H1 (cell line): ENCODE measurements around the gene OR2T34. TPM values are rescaled to one million over a fixed set of nuclear protein-coding genes. Genes with fewer than 3 reads are reported as not detected.
A peak's percentile ranks its signal among the peaks of the same experiment; 100 is the strongest.

ENCODE experiments used
- CTCF ChIA-PET: fragments of 300-600 bp; sonication (Branson Sonifier 250); formaldehyde crosslinking; loops from one replicate; lab custom pipeline; 2021; ENCODE audit not compliant: partially characterized antibody; lab: Charles Lee
- POLR2A ChIA-PET: fragments of 300-600 bp; sonication (Branson Sonifier 250); formaldehyde crosslinking; loops from one replicate; lab custom pipeline; 2021; ENCODE audit warnings: inconsistent platforms; ENCODE audit not compliant: partially characterized antibody; lab: Charles Lee
- DNase-seq, 2 experiments: peaks; one replicate each; pipeline versions ENCODE4 v3.0.0 to v3.0.0-alpha.2; 2010 to 2022; ENCODE audit warnings: low spot score in 2 of 2, low read depth in 1 of 2, mixed read lengths in 1 of 2
- FAIRE-seq: peaks from 2 replicates; lab custom pipeline; 2011; peaks lifted over from hg19 to GRCh38; lab: Jason Lieb, UNC
- H2AFZ ChIP-seq: 2 replicates; pipeline ENCODE4 v1.8.1; 2012; ENCODE audit warnings: low read length, inconsistent platforms
- H2AK5ac ChIP-seq: 2 replicates; pipeline ENCODE4 v1.6.1; 2013; ENCODE audit warnings: low read depth, low read length
- H2BK120ac ChIP-seq: replicated peaks from 2 replicates; pipeline ENCODE3; 2013; ENCODE audit warnings: low read depth, low read length, inconsistent platforms
- H2BK12ac ChIP-seq: 2 replicates; pipeline ENCODE4 v1.6.1; 2013; ENCODE audit warnings: low read depth, low read length
- H2BK15ac ChIP-seq: 2 replicates; pipeline ENCODE4 v1.6.1; 2013; ENCODE audit warnings: low read length
- H2BK20ac ChIP-seq: 2 replicates; pipeline ENCODE4 v1.6.1; 2013; ENCODE audit warnings: low read length
- H2BK5ac ChIP-seq: 2 replicates; pipeline ENCODE4 v1.6.1; 2013; ENCODE audit warnings: low read depth, low read length
- H3K14ac ChIP-seq: 2 replicates; pipeline ENCODE4 v1.6.1; 2013; ENCODE audit warnings: inconsistent platforms; ENCODE audit not compliant: insufficient read length
- H3K18ac ChIP-seq: 2 replicates; pipeline ENCODE4 v1.6.1; 2013; ENCODE audit warnings: low read length; ENCODE audit errors: extremely low read depth
- H3K23ac ChIP-seq: 2 replicates; pipeline ENCODE4 v1.6.1; 2013; ENCODE audit warnings: inconsistent platforms; ENCODE audit not compliant: insufficient read length
- H3K23me2 ChIP-seq: 2 replicates; pipeline ENCODE4 v1.6.1; 2013; ENCODE audit warnings: low read depth, low read length
- H3K27ac ChIP-seq: 2 replicates; pipeline ENCODE4 v1.6.1; 2011; ENCODE audit warnings: low read depth, low read length, inconsistent platforms
- H3K27me3 ChIP-seq, 4 experiments: replicated peaks in 1 of 4; 1 replicate in 1 of 4; 2 replicates in 3 of 4; pipeline versions ENCODE4 v1.6.1 to v1.8.1; 2011 to 2013; ENCODE audit warnings: low read length in 3 of 4, mild to moderate bottlenecking in 3 of 4, inconsistent platforms in 2 of 4, mixed read lengths in 2 of 4, moderate library complexity in 1 of 4; ENCODE audit not compliant: control insufficient read depth in 3 of 4, insufficient read depth in 3 of 4; ENCODE audit errors: extremely low read depth in 1 of 4
- H3K36me3 ChIP-seq, 4 experiments: 2 replicates each; pipeline versions ENCODE4 v1.6.1 to v1.8.1; 2011 to 2013; ENCODE audit warnings: mild to moderate bottlenecking in 4 of 4, low read length in 3 of 4, moderate library complexity in 2 of 4, control low read depth in 1 of 4, inconsistent platforms in 1 of 4; ENCODE audit not compliant: insufficient read depth in 4 of 4, control insufficient read depth in 2 of 4
- H3K4ac ChIP-seq: replicated peaks from 2 replicates; pipeline ENCODE3; 2013; ENCODE audit warnings: low read length, low read depth, mixed read lengths, inconsistent platforms; ENCODE audit not compliant: insufficient read length
- H3K4me1 ChIP-seq, 4 experiments: replicated peaks in 1 of 4; 1 replicate in 1 of 4; 2 replicates in 3 of 4; pipeline versions ENCODE4 v1.6.1 to v1.8.1; 2011 to 2013; ENCODE audit warnings: low read length in 3 of 4, inconsistent platforms in 2 of 4, mixed read lengths in 1 of 4; ENCODE audit not compliant: insufficient read depth in 4 of 4, control insufficient read depth in 3 of 4
- H3K4me2 ChIP-seq, 2 experiments: 2 replicates each; pipeline versions ENCODE4 v1.6.1 to v1.8.1; 2011 to 2013; ENCODE audit warnings: low read depth in 2 of 2, low read length in 2 of 2, control low read depth in 1 of 2, inconsistent platforms in 1 of 2, mild to moderate bottlenecking in 1 of 2; ENCODE audit not compliant: insufficient read depth in 1 of 2
- H3K4me3 ChIP-seq, 4 experiments: fragments of 200-600, 300-600 bp in 1 of 4; sonication (generic), shearing (Covaris generic), sonication (Bioruptor Twin) in 1 of 4; 2 replicates each; pipeline versions ENCODE4 v1.5.1 to v1.8.1; 2011 to 2016; ENCODE audit warnings: low read length in 4 of 4, low read depth in 3 of 4, control low read depth in 2 of 4, inconsistent platforms in 2 of 4, mild to moderate bottlenecking in 2 of 4, mixed read lengths in 1 of 4, moderate library complexity in 1 of 4; ENCODE audit not compliant: insufficient read depth in 2 of 4; ENCODE audit errors: extremely low read depth in 1 of 4
- H3K56ac ChIP-seq: replicated peaks from 2 replicates; pipeline ENCODE3; 2013; ENCODE audit warnings: low read depth, mild to moderate bottlenecking, mixed read lengths, low read length, inconsistent platforms; ENCODE audit not compliant: insufficient read length
- H3K79me1 ChIP-seq: 2 replicates; pipeline ENCODE4 v1.6.1; 2013; ENCODE audit warnings: low read depth, low read length, control low read depth
- H3K79me2 ChIP-seq, 2 experiments: 2 replicates each; pipeline versions ENCODE4 v1.6.1 to v1.8.1; 2012 to 2013; ENCODE audit warnings: low read length in 2 of 2, mild to moderate bottlenecking in 2 of 2, inconsistent platforms in 1 of 2; ENCODE audit not compliant: insufficient read depth in 2 of 2, control insufficient read depth in 1 of 2
- H3K9ac ChIP-seq, 4 experiments: replicated peaks in 1 of 4; 1 replicate in 1 of 4; 2 replicates in 3 of 4; pipeline versions ENCODE4 v1.6.1 to v1.8.1; 2011 to 2013; ENCODE audit warnings: low read depth in 3 of 4, low read length in 3 of 4, control low read depth in 2 of 4, mild to moderate bottlenecking in 2 of 4, moderate library complexity in 2 of 4, inconsistent platforms in 1 of 4; ENCODE audit errors: extremely low read depth in 1 of 4
- H3K9me3 ChIP-seq, 2 experiments: 2 replicates each; pipeline versions ENCODE4 v1.6.1 to v1.8.1; 2012 to 2013; ENCODE audit warnings: mild to moderate bottlenecking in 2 of 2, moderate library complexity in 2 of 2, control low read depth in 1 of 2, inconsistent platforms in 1 of 2, low read depth in 1 of 2, low read length in 1 of 2, mixed read lengths in 1 of 2; ENCODE audit not compliant: insufficient read depth in 2 of 2
- H4K20me1 ChIP-seq, 2 experiments: replicated peaks in 1 of 2; 2 replicates each; pipeline versions ENCODE3 to v1.8.1; 2011 to 2013; ENCODE audit warnings: inconsistent platforms in 2 of 2, low read length in 2 of 2, mild to moderate bottlenecking in 1 of 2; ENCODE audit not compliant: insufficient read depth in 2 of 2, control insufficient read depth in 1 of 2
- H4K5ac ChIP-seq: 2 replicates; pipeline ENCODE4 v1.6.1; 2013; ENCODE audit warnings: low read length, low read depth, mixed read lengths, inconsistent platforms; ENCODE audit not compliant: insufficient read length
- H4K8ac ChIP-seq: 2 replicates; pipeline ENCODE4 v1.8.0; 2013; ENCODE audit warnings: mild to moderate bottlenecking, moderate library complexity, low read length, inconsistent platforms; ENCODE audit not compliant: insufficient read depth; ENCODE audit errors: extremely low read depth
- H4K91ac ChIP-seq: replicated peaks from 2 replicates; pipeline ENCODE3; 2013; ENCODE audit warnings: low read length, mixed read lengths, inconsistent platforms; ENCODE audit not compliant: insufficient read length
- RAD21 ChIP-seq, 2 experiments: IDR thresholded peaks in 1 of 2; conservative IDR thresholded peaks in 1 of 2; 2 replicates each; pipeline ENCODE4 v1.6.1; 2011; ENCODE audit warnings: low read depth in 2 of 2, low read length in 2 of 2, improper control_type of control experiment in 1 of 2, inconsistent platforms in 1 of 2, mild to moderate bottlenecking in 1 of 2, moderate library complexity in 1 of 2
- SP4 ChIP-seq: IDR thresholded peaks from 2 replicates; pipeline ENCODE4 v1.6.1; 2012; ENCODE audit warnings: low read length, inconsistent platforms
- WGBS, 2 experiments: shearing (Covaris generic) in 1 of 2; methylation state at CpG; one replicate each; pipeline versions ENCODE4 v1.1.6 to v1.1.7; 2013 to 2015; ENCODE audit warnings: low lambda C conversion rate in 2 of 2, mixed read lengths in 2 of 2, inconsistent platforms in 1 of 2, low coverage in 1 of 2, missing lambda C conversion rate in 1 of 2; ENCODE audit not compliant: insufficient replicate concordance in 2 of 2, insufficient coverage in 1 of 2, insufficient read length in 1 of 2; ENCODE audit errors: extremely low coverage in 1 of 2, missing lambda C conversion rate in 1 of 2; 5-methylcytosine and 5-hydroxymethylcytosine counted together
- polyA plus RNA-seq, 7 experiments: library from polyadenylated mRNA; depleted of rRNA in 3 of 7; stranded (reverse) in 5 of 7; unstranded in 2 of 7; fragments of >200 nt in 5 of 7; fragments of 200-250 nt in 2 of 7; gene quantifications; 1 replicate in 5 of 7; 2 replicates in 1 of 7; 4 replicates in 1 of 7; pipeline versions ENCODE4 v1.2.1 to v1.2.3, GENCODE V29; 2011 to 2013; ENCODE audit warnings: missing spikeins in 2 of 7, mixed read lengths in 2 of 7
- total RNA-seq: library from RNA; stranded (reverse); fragmentation: NEBNext Ultra II Directional; extraction: Animal tissue kit (Norgen Biotek cat#: 25700); gene quantifications from 2 replicates; pipeline ENCODE4 v1.2.1, GENCODE V29; 2021

Gene OR2T34
- total and polyA plus RNA-seq, 2 of the 8 experiments (the other 6 are each of a cell fraction or from before 2014, with no cell fraction given) = not detected

- Histone ChIP-seq H4K20me1 (no peaks in the 10 kb centered on the region), H2BK12ac (no peak overlapping the region), H4K8ac (no peak overlapping the region), H3K23me2 (no peaks in the 10 kb centered on the region), H3K79me1 (no peaks in the 10 kb centered on the region), H4K5ac (no peak overlapping the region), H3K79me2 (no peaks in the 10 kb centered on the region), H3K4me1 (no peaks in the 10 kb centered on the region), H3K56ac (no peak overlapping the region), H3K4me3 (no peak overlapping the region), H3K23ac (no peak overlapping the region), H3K36me3 (no peaks in the 10 kb centered on the region), H3K4me2 (no peak overlapping the region), H3K27ac (no peak overlapping the region), H2AFZ (no peak overlapping the region), H3K4ac (no peak overlapping the region), H2BK5ac (no peak overlapping the region), H4K91ac (no peak overlapping the region), H3K9me3 (peaks cover 61 to 87% of the 10 kb centered on the region in 2 experiments), H2BK120ac (no peak overlapping the region), H2BK20ac (no peak overlapping the region), H2BK15ac (no peak overlapping the region), H2AK5ac (no peak overlapping the region), H3K18ac (no peak overlapping the region), H3K14ac (no peak overlapping the region), H3K27me3 (no peaks in the 10 kb centered on the region), H3K9ac (no peak overlapping the region)
- CTCF ChIA-PET = interaction anchor here (0.8 to 1.7 kb wide), 3 partner anchors 9 to 182 kb away, joined by 4 to 5 read pairs (median 4); no protein-coding TSS in a partner anchor
- FAIRE-seq = no peak
- TF ChIP-seq SP4 = no peak
- TF ChIP-seq RAD21 (IDR thresholded peaks at IDR 0.05 in 1 of 2, conservative IDR thresholded peaks at IDR 0.05 in 1 of 2; ENCODE audit: low read depth in 2 of 2, low read length in 2 of 2) = peak; percentile 23 to 28
- DNase-seq = no peak
- WGBS, 2 experiments = 84% methylated on average over 4 of the region's 4 CpGs; no CpG with 5 or more reads in 1 of the 2 experiments
- POLR2A ChIA-PET = no interaction called here
Observed at GRCh38 chr1:248622570-248623001, 48.0 kb upstream of the OR2T34 start.
